ENCODE measurements around the gene CNOT8. TPM values are rescaled to one million over a fixed set of nuclear protein-coding genes. Genes with fewer than 3 reads are reported as not detected.
"Not testable (repeated sequence)": the region's sequence is repeated elsewhere in the genome, so short reads cannot be mapped to it uniquely, and the experiment has no call there.

Gene CNOT8
- total RNA-seq, 4 donors from 2014 or later, result 70.3 to 123 (median 88.6) TPM

DNA sequence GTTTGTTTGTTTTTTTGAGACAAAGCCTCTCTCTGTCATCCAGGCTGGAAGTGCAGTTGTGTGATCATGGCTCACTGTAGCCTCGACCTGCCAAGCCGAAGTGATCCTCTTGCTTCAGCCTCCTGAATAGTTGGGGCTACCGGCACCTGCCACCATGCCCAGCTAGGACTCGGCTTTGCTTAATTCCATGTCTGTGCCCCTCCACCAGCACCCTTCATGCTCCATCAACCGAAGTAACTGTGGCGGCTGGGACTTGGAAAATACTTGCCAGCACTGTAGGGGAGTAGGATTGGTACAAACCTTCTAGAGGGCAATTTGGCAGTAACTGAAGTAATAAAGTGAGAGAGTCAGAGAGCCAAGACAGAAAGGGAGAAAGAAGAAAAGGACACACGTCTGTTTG, 27.0 kb upstream of the CNOT8 start:
- H3K27ac ChIP-seq, result peak overlapping the region in 1 of 3 donors; percentile 4
- DNase-seq, result peak; percentile 53 to 58

DNA sequence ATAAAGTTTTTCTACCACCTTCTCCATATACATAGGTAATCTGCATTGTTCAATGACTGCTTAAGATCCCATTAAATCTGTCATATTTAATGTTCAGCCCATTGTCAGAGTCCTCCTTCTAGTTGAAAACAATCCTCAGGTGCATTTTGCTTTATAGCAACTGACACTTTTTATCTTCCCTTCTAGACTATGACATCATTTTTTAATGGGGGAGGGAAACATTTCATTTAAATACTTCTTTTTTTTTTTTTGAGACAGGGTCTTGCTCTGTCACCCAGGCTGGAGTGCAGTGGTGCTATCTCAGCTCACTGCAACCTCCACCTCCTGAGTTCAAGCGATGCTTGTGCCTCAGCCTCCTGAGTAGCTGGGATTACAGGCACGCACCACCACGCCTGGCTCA, 25.6 kb upstream of the CNOT8 start:
- peaks cover 9 to 33% of the 10 kb centered on the region in 2 donors for H3K4me1 ChIP-seq
- intact Hi-C loops (cut with DNase I); H3K9me3 ChIP-seq; DNase-seq; H3K36me3 ChIP-seq; H3K27ac ChIP-seq; H3K4me3 ChIP-seq (replicated peaks in 1 of 3); H3K27me3 ChIP-seq: not testable (repeated sequence)
- WGBS, 2 donors, result 93 to 97% methylated on average over 3 of the region's 3 CpGs

More for the DNA sequence above, 27.0 kb upstream of the CNOT8 start:
- H3K9me3 ChIP-seq, result no peaks in the 10 kb centered on the region
- WGBS, 2 donors, result 61 to 62% methylated on average over 7 of the region's 7 CpGs
- no peaks in the 10 kb centered on the region for H3K27me3 ChIP-seq
- peaks cover 0 to 4% of the 10 kb centered on the region in 2 donors for H3K36me3 ChIP-seq
- intact Hi-C loops (cut with DNase I), result no loop called here
- TF ChIP-seq, protein P1, sequence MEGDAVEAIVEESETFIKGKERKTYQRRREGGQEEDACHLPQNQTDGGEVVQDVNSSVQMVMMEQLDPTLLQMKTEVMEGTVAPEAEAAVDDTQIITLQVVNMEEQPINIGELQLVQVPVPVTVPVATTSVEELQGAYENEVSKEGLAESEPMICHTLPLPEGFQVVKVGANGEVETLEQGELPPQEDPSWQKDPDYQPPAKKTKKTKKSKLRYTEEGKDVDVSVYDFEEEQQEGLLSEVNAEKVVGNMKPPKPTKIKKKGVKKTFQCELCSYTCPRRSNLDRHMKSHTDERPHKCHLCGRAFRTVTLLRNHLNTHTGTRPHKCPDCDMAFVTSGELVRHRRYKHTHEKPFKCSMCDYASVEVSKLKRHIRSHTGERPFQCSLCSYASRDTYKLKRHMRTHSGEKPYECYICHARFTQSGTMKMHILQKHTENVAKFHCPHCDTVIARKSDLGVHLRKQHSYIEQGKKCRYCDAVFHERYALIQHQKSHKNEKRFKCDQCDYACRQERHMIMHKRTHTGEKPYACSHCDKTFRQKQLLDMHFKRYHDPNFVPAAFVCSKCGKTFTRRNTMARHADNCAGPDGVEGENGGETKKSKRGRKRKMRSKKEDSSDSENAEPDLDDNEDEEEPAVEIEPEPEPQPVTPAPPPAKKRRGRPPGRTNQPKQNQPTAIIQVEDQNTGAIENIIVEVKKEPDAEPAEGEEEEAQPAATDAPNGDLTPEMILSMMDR (IDR thresholded peaks at IDR 0.05), result no peak
- no peak for TF ChIP-seq POLR2A (IDR thresholded peaks at IDR 0.05)
- no peak overlapping the region for H3K4me3 ChIP-seq (replicated peaks in 1 of 3)
- H3K4me1 ChIP-seq, result peaks cover 9 to 33% of the 10 kb centered on the region in 2 donors

DNA sequence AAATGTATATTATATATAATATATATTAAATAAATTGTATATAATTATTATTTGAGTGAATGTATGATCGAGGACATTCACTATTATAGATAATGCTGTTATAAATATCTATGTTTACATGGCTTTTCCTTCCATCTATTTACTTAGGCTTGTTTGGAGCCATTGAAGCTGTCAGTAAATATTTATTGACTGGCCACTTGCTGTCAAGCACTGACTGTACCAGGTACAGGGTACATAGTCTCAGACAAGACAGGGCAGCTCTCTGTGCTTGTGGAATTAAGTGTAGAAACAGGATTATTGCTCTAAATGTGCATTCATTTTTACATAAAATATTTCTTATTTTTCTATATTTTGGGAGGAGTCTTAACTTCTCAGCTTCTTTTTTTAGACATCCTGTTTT, 24.4 kb upstream of the CNOT8 start:
- H3K27ac ChIP-seq, result no peak overlapping the region

DNA sequence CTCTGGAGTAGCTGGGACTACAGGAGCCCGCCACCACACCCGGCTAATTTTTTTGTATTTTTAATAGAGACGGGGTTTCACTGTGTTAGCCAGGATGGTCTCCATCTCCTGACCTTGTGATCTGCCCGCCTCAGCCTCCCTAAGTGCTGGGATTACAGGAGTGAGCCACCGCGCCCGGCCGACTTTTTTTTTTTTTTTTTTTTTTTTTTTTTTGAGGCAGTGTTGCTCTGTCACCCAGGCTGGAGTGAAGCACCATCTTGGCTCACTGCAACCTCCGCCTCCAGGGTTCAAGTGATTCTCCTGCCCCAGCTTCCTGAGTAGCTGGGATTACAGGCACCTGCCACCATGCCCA, 22.8 kb upstream of the CNOT8 start:
- H3K36me3 ChIP-seq; intact Hi-C loops (cut with DNase I); H3K9me3 ChIP-seq; DNase-seq; H3K27me3 ChIP-seq; H3K4me3 ChIP-seq (replicated peaks in 1 of 3): not testable (repeated sequence)
- peak overlapping the region in 1 of 3 donors; percentile 21 for H3K27ac ChIP-seq
- H3K4me1 ChIP-seq, result peaks cover 9 to 17% of the 10 kb centered on the region in 2 donors
- 40 to 56% methylated on average over 9 of the region's 9 CpGs for WGBS, 2 donors

More for the DNA sequence above, 24.4 kb upstream of the CNOT8 start:
- intact Hi-C loops (cut with DNase I), result no loop called here
- Histone ChIP-seq H3K4me3 (replicated peaks in 1 of 3) (no peak overlapping the region), H3K27me3 (no peaks in the 10 kb centered on the region), H3K9me3 (no peaks in the 10 kb centered on the region), H3K4me1 (peaks cover 9 to 30% of the 10 kb centered on the region in 2 donors), H3K36me3 (peaks cover 3 to 13% of the 10 kb centered on the region in 2 donors)
- no peak for TF ChIP-seq POLR2A (IDR thresholded peaks at IDR 0.05)
- TF ChIP-seq, protein P1 (IDR thresholded peaks at IDR 0.05), result no peak
- 86 to 92% methylated on average over 1 of the region's 1 CpG for WGBS, 2 donors
- no peak for DNase-seq

DNA sequence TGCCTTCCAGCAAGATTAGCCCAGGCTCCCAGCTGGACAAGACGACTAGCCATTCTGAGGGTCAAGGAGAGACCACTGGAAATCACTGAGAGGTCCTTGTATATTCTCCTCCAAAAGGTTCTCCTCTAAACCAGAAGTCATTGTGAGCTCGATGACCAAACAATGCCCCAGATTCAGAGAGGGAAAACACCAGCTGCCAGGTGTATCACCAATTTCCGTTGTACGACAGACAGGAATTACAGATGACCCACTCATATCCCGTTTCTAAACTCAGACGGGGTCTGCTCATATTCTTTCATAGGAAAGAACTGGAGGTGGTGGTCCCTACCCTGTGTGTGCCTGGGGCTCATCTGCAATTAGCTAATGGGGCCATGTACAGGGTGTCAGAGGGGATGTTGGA, 22.2 kb upstream of the CNOT8 start:
- intact Hi-C loops (cut with DNase I), result no loop called here

More for the DNA sequence above, 22.2 kb upstream of the CNOT8 start:
- no peak for DNase-seq
- Histone ChIP-seq H3K4me3 (replicated peaks in 1 of 3) (no peak overlapping the region), H3K4me1 (peaks cover 9 to 21% of the 10 kb centered on the region in 2 donors), H3K36me3 (peaks cover 3 to 8% of the 10 kb centered on the region in 2 donors), H3K9me3 (no peaks in the 10 kb centered on the region), H3K27ac (no peak overlapping the region), H3K27me3 (no peaks in the 10 kb centered on the region)
- WGBS, 2 donors, result 83 to 89% methylated on average over 6 of the region's 6 CpGs
- TF ChIP-seq, protein P1 (IDR thresholded peaks at IDR 0.05), result no peak
- TF ChIP-seq POLR2A (IDR thresholded peaks at IDR 0.05), result no peak
